ENCODE measurements around the gene TANK. TPM values are rescaled to one million over a fixed set of nuclear protein-coding genes. Genes with fewer than 3 reads are reported as not detected.
A peak's percentile ranks its signal among the peaks of the same experiment; 100 is the strongest.

Gene TANK
- total and polyA plus RNA-seq, 2 donors (not counting 1 experiment from before 2014, with no cell fraction given): 96.4 to 104 TPM

DNA sequence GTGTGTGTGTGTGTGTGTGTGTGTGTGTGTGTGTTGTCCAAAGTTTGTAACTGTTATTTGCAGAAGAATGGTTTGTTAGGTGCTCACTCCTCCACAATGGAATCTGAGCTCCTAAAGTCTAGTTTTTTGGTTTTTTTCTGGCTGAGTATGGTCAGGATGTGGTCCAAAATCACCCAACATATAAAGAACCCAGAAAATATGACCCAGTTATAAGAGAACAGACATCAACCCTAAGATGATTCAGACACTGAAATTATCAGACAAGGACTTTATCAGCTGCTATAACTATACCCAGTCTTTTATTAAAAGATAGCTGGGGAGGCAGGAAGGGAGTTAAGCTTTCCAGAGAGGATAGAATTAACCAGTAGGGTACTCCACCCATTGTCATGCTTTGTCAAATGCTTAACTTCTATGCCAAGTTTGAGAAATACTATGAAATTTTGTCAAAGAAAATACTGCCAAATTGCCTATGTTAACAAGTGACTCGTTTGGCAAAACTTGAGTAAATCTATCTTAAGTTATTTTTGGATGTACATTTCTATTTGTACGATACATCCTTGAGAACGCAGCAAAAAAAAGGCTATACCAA lies 57.5 kb downstream of the TANK start:
- Histone ChIP-seq H3K27me3 (ENCODE audit: control insufficient read depth, insufficient read depth, low read length) (no peaks in the 10 kb centered on the region), H3K4me2 (ENCODE audit: extremely low read depth, insufficient read depth, low read length) (no peak overlapping the region), H3K4me3 (replicated peaks in 1 of 4; ENCODE audit: control extremely low read depth in 1 of 4, insufficient read depth in 1 of 4, low read depth in 3 of 4, low read length in 4 of 4) (no peak overlapping the region), H3K79me2 (ENCODE audit: control insufficient read depth, insufficient read depth, low read length) (no peaks in the 10 kb centered on the region), H4K20me1 (ENCODE audit: control insufficient read depth, extremely low read depth, insufficient read depth, low read length) (no peaks in the 10 kb centered on the region), H3K9ac (ENCODE audit: insufficient read depth, low read length) (no peak overlapping the region), H3K4me1 (ENCODE audit: control insufficient read depth, extremely low read depth, insufficient read depth, low read length) (peaks cover 2% of the 10 kb centered on the region), H3K9me3 (ENCODE audit: control insufficient read depth, insufficient read depth, low read depth, low read length) (no peaks in the 10 kb centered on the region), H3K36me3 (ENCODE audit: control insufficient read depth, insufficient read depth, low read length) (no peaks in the 10 kb centered on the region), H2AFZ (ENCODE audit: low read length) (no peak overlapping the region), H3K27ac (ENCODE audit: insufficient read depth, low read length) (no peak overlapping the region)
- TF ChIP-seq EZH2 (IDR thresholded peaks at IDR 0.05; ENCODE audit: low read length, missing control alignments) (no peak), CTCF (conservative IDR thresholded peaks at IDR 0.05 in 1 of 2, IDR thresholded peaks at IDR 0.05 in 1 of 2; ENCODE audit: low read depth in 1 of 2, low read length in 2 of 2) (no peak)
- peak in 1 of 2 donors; percentile 45 for DNase-seq (ENCODE audit: low read depth in 2 of 2)

- peaks cover 2% of the 10 kb centered on the region for H3K4me1 ChIP-seq (ENCODE audit: control insufficient read depth, extremely low read depth, insufficient read depth, low read length)
- DNase-seq (ENCODE audit: low read depth in 2 of 2): no peak
- no peaks in the 10 kb centered on the region for H4K20me1 ChIP-seq (ENCODE audit: control insufficient read depth, extremely low read depth, insufficient read depth, low read length)
- TF ChIP-seq EZH2 (IDR thresholded peaks at IDR 0.05; ENCODE audit: low read length, missing control alignments) (no peak), CTCF (conservative IDR thresholded peaks at IDR 0.05 in 1 of 2, IDR thresholded peaks at IDR 0.05 in 1 of 2; ENCODE audit: low read depth in 1 of 2, low read length in 2 of 2) (no peak)
- no peak overlapping the region for H2AFZ ChIP-seq (ENCODE audit: low read length)
- H3K27ac ChIP-seq (ENCODE audit: insufficient read depth, low read length): no peak overlapping the region
- no peaks in the 10 kb centered on the region for H3K9me3 ChIP-seq (ENCODE audit: control insufficient read depth, insufficient read depth, low read depth, low read length)
- no peak overlapping the region for H3K9ac ChIP-seq (ENCODE audit: insufficient read depth, low read length)
- no peaks in the 10 kb centered on the region for H3K79me2 ChIP-seq (ENCODE audit: control insufficient read depth, insufficient read depth, low read length)
- no peak overlapping the region for H3K4me2 ChIP-seq (ENCODE audit: extremely low read depth, insufficient read depth, low read length)
- H3K36me3 ChIP-seq (ENCODE audit: control insufficient read depth, insufficient read depth, low read length): no peaks in the 10 kb centered on the region
- no peak overlapping the region for H3K4me3 ChIP-seq (replicated peaks in 1 of 4; ENCODE audit: control extremely low read depth in 1 of 4, insufficient read depth in 1 of 4, low read depth in 3 of 4, low read length in 4 of 4)
- H3K27me3 ChIP-seq (ENCODE audit: control insufficient read depth, insufficient read depth, low read length): no peaks in the 10 kb centered on the region
Measured at GRCh38 chr2:161219211-161219610, 59.0 kb downstream of the TANK start.

GRCh38 chr2:161223139-161223732 lies 63.0 kb downstream of the TANK start:
- peak; percentile 34 to 71 for DNase-seq (ENCODE audit: low read depth in 2 of 2)

More at GRCh38 chr2:161223139-161223732, 63.0 kb downstream of the TANK start:
- Histone ChIP-seq H3K4me1 (ENCODE audit: control insufficient read depth, extremely low read depth, insufficient read depth, low read length) (no peaks in the 10 kb centered on the region), H4K20me1 (ENCODE audit: control insufficient read depth, extremely low read depth, insufficient read depth, low read length) (no peaks in the 10 kb centered on the region), H3K27me3 (ENCODE audit: control insufficient read depth, insufficient read depth, low read length) (no peaks in the 10 kb centered on the region), H3K79me2 (ENCODE audit: control insufficient read depth, insufficient read depth, low read length) (no peaks in the 10 kb centered on the region), H3K4me2 (ENCODE audit: extremely low read depth, insufficient read depth, low read length) (no peak overlapping the region), H3K9me3 (ENCODE audit: control insufficient read depth, insufficient read depth, low read depth, low read length) (no peaks in the 10 kb centered on the region), H3K27ac (ENCODE audit: insufficient read depth, low read length) (no peak overlapping the region), H3K9ac (ENCODE audit: insufficient read depth, low read length) (no peak overlapping the region), H3K36me3 (ENCODE audit: control insufficient read depth, insufficient read depth, low read length) (peaks cover 2% of the 10 kb centered on the region), H2AFZ (ENCODE audit: low read length) (no peak overlapping the region), H3K4me3 (replicated peaks in 1 of 4; ENCODE audit: control extremely low read depth in 1 of 4, insufficient read depth in 1 of 4, low read depth in 3 of 4, low read length in 4 of 4) (no peak overlapping the region)
- no peak for TF ChIP-seq EZH2 (IDR thresholded peaks at IDR 0.05; ENCODE audit: low read length, missing control alignments)
- peak; percentile 53 to 65 for TF ChIP-seq CTCF (conservative IDR thresholded peaks at IDR 0.05 in 1 of 2, IDR thresholded peaks at IDR 0.05 in 1 of 2; ENCODE audit: low read depth in 1 of 2, low read length in 2 of 2)

All from fibroblast of lung (primary cell).